ENCODE measurements around the gene LY86. TPM values are rescaled to one million over a fixed set of nuclear protein-coding genes. Genes with fewer than 3 reads are reported as not detected.

The LY86 gene
- total and polyA plus RNA-seq, 7 donors = 0.18 to 1.3 (median 0.42) TPM

DNA sequence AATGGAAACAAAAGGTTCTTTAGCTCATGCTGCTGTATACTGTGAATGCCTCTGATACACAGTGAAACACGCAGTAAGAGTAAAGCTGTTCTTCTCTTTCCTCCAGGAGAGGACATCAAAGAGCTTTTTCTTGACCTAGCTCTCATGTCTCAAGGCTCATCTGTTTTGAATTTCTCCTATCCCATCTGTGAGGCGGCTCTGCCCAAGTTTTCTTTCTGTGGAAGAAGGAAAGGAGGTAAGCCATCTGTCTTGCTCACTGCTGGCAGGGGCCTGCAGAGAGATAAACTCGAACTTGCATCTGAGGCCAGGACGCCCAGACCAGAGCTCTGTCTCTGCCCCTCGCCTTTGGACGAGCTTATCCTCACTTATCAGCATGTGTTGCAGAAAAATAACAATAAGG lies 37.7 kb downstream of the LY86 start:
- 77 to 80% (median 78%) methylated on average over 6 of the region's 6 CpGs for WGBS, 3 donors

DNA sequence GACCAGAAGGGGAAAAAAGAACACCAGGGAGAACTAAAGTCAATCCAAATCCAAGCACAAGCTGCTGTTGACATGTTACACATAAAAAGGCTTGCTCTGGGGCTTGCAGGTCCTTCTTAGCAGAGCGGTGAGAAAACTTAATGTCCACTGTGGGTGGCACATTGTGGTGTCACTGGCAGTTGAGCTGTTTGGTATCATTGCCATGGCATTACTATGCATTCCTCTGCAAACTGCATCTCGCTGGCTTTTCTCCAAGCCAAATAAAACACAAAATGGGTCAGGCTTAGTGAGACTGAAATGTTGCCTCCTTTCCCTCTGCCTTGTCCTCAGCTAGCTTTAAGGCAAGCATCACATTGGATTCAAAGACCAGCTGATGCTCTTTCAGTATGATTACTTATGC lies 40.9 kb downstream of the LY86 start:
- ATAC-seq (no peak), DNase-seq (no peak)
- Histone ChIP-seq H3K27ac (no peak overlapping the region), H3K36me3 (ENCODE audit: insufficient read depth in 1 of 2, low read depth in 1 of 2) (no peaks in the 10 kb centered on the region), H3K9me3 (no peaks in the 10 kb centered on the region), H3K4me3 (no peak overlapping the region), H3K27me3 (ENCODE audit: insufficient read depth in 3 of 3, low read length in 2 of 3) (no peaks in the 10 kb centered on the region), H3K4me1 (no peaks in the 10 kb centered on the region)
- intact Hi-C loops (cut with DNase I) = no loop called here
- TF ChIP-seq, protein P1, sequence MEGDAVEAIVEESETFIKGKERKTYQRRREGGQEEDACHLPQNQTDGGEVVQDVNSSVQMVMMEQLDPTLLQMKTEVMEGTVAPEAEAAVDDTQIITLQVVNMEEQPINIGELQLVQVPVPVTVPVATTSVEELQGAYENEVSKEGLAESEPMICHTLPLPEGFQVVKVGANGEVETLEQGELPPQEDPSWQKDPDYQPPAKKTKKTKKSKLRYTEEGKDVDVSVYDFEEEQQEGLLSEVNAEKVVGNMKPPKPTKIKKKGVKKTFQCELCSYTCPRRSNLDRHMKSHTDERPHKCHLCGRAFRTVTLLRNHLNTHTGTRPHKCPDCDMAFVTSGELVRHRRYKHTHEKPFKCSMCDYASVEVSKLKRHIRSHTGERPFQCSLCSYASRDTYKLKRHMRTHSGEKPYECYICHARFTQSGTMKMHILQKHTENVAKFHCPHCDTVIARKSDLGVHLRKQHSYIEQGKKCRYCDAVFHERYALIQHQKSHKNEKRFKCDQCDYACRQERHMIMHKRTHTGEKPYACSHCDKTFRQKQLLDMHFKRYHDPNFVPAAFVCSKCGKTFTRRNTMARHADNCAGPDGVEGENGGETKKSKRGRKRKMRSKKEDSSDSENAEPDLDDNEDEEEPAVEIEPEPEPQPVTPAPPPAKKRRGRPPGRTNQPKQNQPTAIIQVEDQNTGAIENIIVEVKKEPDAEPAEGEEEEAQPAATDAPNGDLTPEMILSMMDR (IDR thresholded peaks at IDR 0.05) = no peak
- 30 to 44% (median 32%) methylated on average over 2 of the region's 2 CpGs for WGBS, 3 donors

More for the DNA sequence above, 37.7 kb downstream of the LY86 start:
- Histone ChIP-seq H3K9me3 (no peaks in the 10 kb centered on the region), H3K4me3 (no peak overlapping the region), H3K36me3 (ENCODE audit: insufficient read depth in 1 of 2, low read depth in 1 of 2) (no peaks in the 10 kb centered on the region), H3K27ac (no peak overlapping the region), H3K27me3 (ENCODE audit: insufficient read depth in 3 of 3, low read length in 2 of 3) (no peaks in the 10 kb centered on the region), H3K4me1 (no peaks in the 10 kb centered on the region)
- intact Hi-C loops (cut with DNase I) = no loop called here
- TF ChIP-seq, protein P1 (IDR thresholded peaks at IDR 0.05) = no peak
- DNase-seq = no peak
- no peak for ATAC-seq

GRCh38 chr6:6631053-6631452 lies 42.5 kb downstream of the LY86 start:
- no peak overlapping the region for H3K4me3 ChIP-seq
- WGBS, 3 donors = 82 to 90% (median 84%) methylated on average over 3 of the region's 3 CpGs
- H3K27me3 ChIP-seq (ENCODE audit: insufficient read depth in 3 of 3, low read length in 2 of 3) = no peaks in the 10 kb centered on the region
- no peak overlapping the region for H3K27ac ChIP-seq
- no peaks in the 10 kb centered on the region for H3K4me1 ChIP-seq
- no peak for ATAC-seq
- H3K9me3 ChIP-seq = no peaks in the 10 kb centered on the region
- TF ChIP-seq, protein P1 (IDR thresholded peaks at IDR 0.05) = no peak
- intact Hi-C loops (cut with DNase I) = no loop called here
- no peak for DNase-seq
- no peaks in the 10 kb centered on the region for H3K36me3 ChIP-seq (ENCODE audit: insufficient read depth in 1 of 2, low read depth in 1 of 2)

- Histone ChIP-seq H3K9me3 (no peaks in the 10 kb centered on the region), H3K27ac (no peak overlapping the region), H3K4me3 (no peak overlapping the region), H3K36me3 (ENCODE audit: insufficient read depth in 1 of 2, low read depth in 1 of 2) (no peaks in the 10 kb centered on the region), H3K27me3 (ENCODE audit: insufficient read depth in 3 of 3, low read length in 2 of 3) (peaks cover 0 to 2% (median 0%) of the 10 kb centered on the region in 3 donors), H3K4me1 (no peaks in the 10 kb centered on the region)
- ATAC-seq (no peak), DNase-seq (no peak)
- WGBS, 3 donors = 43 to 75% (median 50%) methylated on average over 2 of the region's 2 CpGs
- TF ChIP-seq, protein P1 (IDR thresholded peaks at IDR 0.05) = no peak
- intact Hi-C loops (cut with DNase I) = no loop called here
Measured at GRCh38 chr6:6631534-6632276, 43.2 kb downstream of the LY86 start.

Data from psoas muscle (tissue), 8 donors.